Endothelial cell of umbilical vein (primary cell): ENCODE data around the gene CCNY.

Experiments
- EZH2 ChIP-seq: IDR thresholded peaks from 2 replicates; pipeline ENCODE4 v1.6.1; 2012; ENCODE audit warnings: borderline replicate concordance, low read depth, mild to moderate bottlenecking, moderate library complexity, low read length, inconsistent platforms; ENCODE audit not compliant: severe bottlenecking
- GATA2 ChIP-seq: IDR thresholded peaks from 2 replicates; pipeline ENCODE4 v1.7.0; 2011; ENCODE audit warnings: low read depth, mild to moderate bottlenecking, moderate library complexity, mixed read lengths, low read length; ENCODE audit not compliant: insufficient read length, insufficient read depth
- JUN ChIP-seq: IDR thresholded peaks from 2 replicates; pipeline ENCODE4 v1.6.1; 2011; ENCODE audit warnings: borderline replicate concordance, low read depth; ENCODE audit not compliant: insufficient read length, insufficient read depth
- MYC ChIP-seq: IDR thresholded peaks from one replicate; pipeline ENCODE4 v1.6.1; 2011; ENCODE audit warnings: mild to moderate bottlenecking, low read depth, low read length
- POLR2A ChIP-seq: IDR thresholded peaks from 2 replicates; pipeline ENCODE4 v1.6.1; 2012; ENCODE audit warnings: low read depth, mild to moderate bottlenecking, control low read depth, low read length
- POLR2AphosphoS5 ChIP-seq: IDR thresholded peaks from 2 replicates; pipeline ENCODE4 v1.6.1; 2012; ENCODE audit warnings: low read depth, mild to moderate bottlenecking, control low read depth, low read length, moderate library complexity; ENCODE audit not compliant: insufficient read depth
- TF ChIP-seq, protein P1 (sequence below), 2 donors: IDR thresholded peaks; 1 replicate in 1 of 2; 2 replicates in 1 of 2; pipeline ENCODE4 v1.5.1; 2011; ENCODE audit warnings: low read length in 2 of 2, mild to moderate bottlenecking in 2 of 2, moderate library complexity in 2 of 2, control low read depth in 1 of 2, inconsistent platforms in 1 of 2, low read depth in 1 of 2; ENCODE audit not compliant: insufficient read depth in 1 of 2; ENCODE audit errors: extremely low read depth in 1 of 2
- TF ChIP-seq, protein P2 (sequence below): IDR thresholded peaks from 2 replicates; pipeline ENCODE4 v1.6.1; 2011; ENCODE audit not compliant: insufficient read depth, insufficient read length

DNA sequence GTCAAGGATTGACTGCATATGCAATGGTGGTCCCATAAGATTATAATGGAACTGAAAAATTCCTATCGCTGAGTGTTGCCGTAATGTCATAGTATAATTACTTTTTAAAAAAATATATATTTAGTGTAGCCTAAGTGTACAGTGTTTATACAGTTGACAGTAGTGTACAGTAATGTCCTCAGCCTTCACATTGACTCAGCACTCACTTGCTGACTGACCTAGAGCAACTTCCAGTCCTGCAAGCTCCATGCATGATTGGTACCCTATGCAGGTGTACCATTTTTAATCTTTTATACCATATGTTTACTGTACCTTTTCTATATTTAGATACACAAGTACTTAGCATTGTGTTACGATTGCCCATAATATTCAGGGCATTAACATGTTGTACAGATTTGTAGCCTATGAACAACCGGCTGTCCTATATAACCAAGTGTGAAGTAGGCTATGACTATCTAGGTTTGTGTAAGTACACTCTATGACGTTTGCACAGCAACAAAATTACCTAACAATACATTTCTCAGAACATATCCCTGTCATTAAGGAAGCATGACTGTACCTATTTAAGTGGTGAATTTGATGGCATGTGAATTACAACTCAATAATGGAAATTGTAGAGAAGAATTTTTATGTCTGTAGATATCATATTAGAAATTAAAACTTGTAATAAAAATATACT lies 40.9 kb downstream of the CCNY start:
- TF ChIP-seq, protein P1, sequence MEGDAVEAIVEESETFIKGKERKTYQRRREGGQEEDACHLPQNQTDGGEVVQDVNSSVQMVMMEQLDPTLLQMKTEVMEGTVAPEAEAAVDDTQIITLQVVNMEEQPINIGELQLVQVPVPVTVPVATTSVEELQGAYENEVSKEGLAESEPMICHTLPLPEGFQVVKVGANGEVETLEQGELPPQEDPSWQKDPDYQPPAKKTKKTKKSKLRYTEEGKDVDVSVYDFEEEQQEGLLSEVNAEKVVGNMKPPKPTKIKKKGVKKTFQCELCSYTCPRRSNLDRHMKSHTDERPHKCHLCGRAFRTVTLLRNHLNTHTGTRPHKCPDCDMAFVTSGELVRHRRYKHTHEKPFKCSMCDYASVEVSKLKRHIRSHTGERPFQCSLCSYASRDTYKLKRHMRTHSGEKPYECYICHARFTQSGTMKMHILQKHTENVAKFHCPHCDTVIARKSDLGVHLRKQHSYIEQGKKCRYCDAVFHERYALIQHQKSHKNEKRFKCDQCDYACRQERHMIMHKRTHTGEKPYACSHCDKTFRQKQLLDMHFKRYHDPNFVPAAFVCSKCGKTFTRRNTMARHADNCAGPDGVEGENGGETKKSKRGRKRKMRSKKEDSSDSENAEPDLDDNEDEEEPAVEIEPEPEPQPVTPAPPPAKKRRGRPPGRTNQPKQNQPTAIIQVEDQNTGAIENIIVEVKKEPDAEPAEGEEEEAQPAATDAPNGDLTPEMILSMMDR (IDR thresholded peaks at IDR 0.05; ENCODE audit: extremely low read depth in 1 of 2, insufficient read depth in 1 of 2, low read depth in 1 of 2, low read length in 2 of 2), result no peak
- TF ChIP-seq POLR2A, result no peak
- TF ChIP-seq JUN, result peak; percentile 33
- TF ChIP-seq EZH2, result no peak
- TF ChIP-seq, protein P2, sequence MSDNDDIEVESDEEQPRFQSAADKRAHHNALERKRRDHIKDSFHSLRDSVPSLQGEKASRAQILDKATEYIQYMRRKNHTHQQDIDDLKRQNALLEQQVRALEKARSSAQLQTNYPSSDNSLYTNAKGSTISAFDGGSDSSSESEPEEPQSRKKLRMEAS, result no peak
- no peak for TF ChIP-seq POLR2AphosphoS5
- TF ChIP-seq GATA2, result no peak
- TF ChIP-seq MYC, result no peak
